GM12878 (cell line): Measurements from ENCODE around the gene FRMD3. TPM values are rescaled to one million over a fixed set of nuclear protein-coding genes. Genes with fewer than 3 reads are reported as not detected.

Experiments
- ATAC-seq: fragments of 200-7000 bp; cut with Tn5 transposase; 3 replicates; pipeline ENCODE4 v1.9.1; 2020; ENCODE audit warnings: mild to moderate bottlenecking, moderate library complexity
- BruUV-seq: library from RNA; stranded (reverse); fragments of 400-500 nt; replicated peaks from 2 replicates; lab custom pipeline; 2021; lab: Mats Ljungman, UMichigan
- CTCF ChIA-PET: fragments of 300-600 bp; sonication (Branson Sonifier 250); formaldehyde crosslinking; extraction: SDS; loops from one replicate; lab custom pipeline; 2021; ENCODE audit warnings: inconsistent platforms; lab: Yijun Ruan, JAX
- POLR2A ChIA-PET: fragments of 350-600 bp; formaldehyde crosslinking; extraction: SDS; loops from one replicate; lab custom pipeline; 2021; ENCODE audit warnings: inconsistent platforms; lab: Charles Lee
- RAD21 ChIA-PET: fragments of 300-600 bp; sonication (Branson Sonifier 250); formaldehyde crosslinking; loops from one replicate; lab custom pipeline; 2023; ENCODE audit warnings: antibody characterized with exemption; ENCODE audit not compliant: unreplicated experiment; lab: Charles Lee
- SMC1A ChIA-PET: fragments of 300-600 bp; sonication (Branson Sonifier 250); formaldehyde crosslinking; loops from one replicate; lab custom pipeline; 2023; ENCODE audit not compliant: unreplicated experiment, uncharacterized antibody; lab: Charles Lee
- DNase-seq: peaks from one replicate; pipeline ENCODE4 v3.0.0-alpha.2; 2011; ENCODE audit warnings: low read depth, low spot score
- FAIRE-seq: peaks from 3 replicates; lab custom pipeline; 2011; peaks lifted over from hg19 to GRCh38; lab: Jason Lieb, UNC
- H2AFZ ChIP-seq: 2 replicates; pipeline ENCODE4 v1.6.0; 2011; ENCODE audit warnings: low read depth, low read length, control low read depth; ENCODE audit not compliant: control insufficient read depth
- H3K27ac ChIP-seq: 2 replicates; pipeline ENCODE4 v1.5.1; 2011; ENCODE audit warnings: control low read depth; ENCODE audit not compliant: control insufficient read depth, insufficient read depth
- H3K27me3 ChIP-seq, 2 experiments: replicated peaks in 1 of 2; 2 replicates each; pipeline versions ENCODE4 v1.6.0 to v1.6.1; 2011; ENCODE audit warnings: low read length in 1 of 2; ENCODE audit not compliant: control insufficient read depth in 2 of 2, insufficient read depth in 2 of 2
- H3K36me3 ChIP-seq, 2 experiments: 2 replicates each; pipeline ENCODE4 v1.5.1; 2011; ENCODE audit warnings: low read length in 1 of 2; ENCODE audit not compliant: control insufficient read depth in 2 of 2, insufficient read depth in 2 of 2
- H3K4me1 ChIP-seq: 2 replicates; pipeline ENCODE4 v1.6.1; 2011; ENCODE audit warnings: mild to moderate bottlenecking, low read length, moderate library complexity, mixed read lengths; ENCODE audit not compliant: control insufficient read depth, insufficient read depth
- H3K4me2 ChIP-seq: 2 replicates; pipeline ENCODE4 v1.6.0; 2011; ENCODE audit warnings: control low read depth; ENCODE audit not compliant: control insufficient read depth, insufficient read depth
- H3K4me3 ChIP-seq: fragments of 200-600 bp; sonication (generic); 2 replicates; pipeline ENCODE4 v1.5.1; 2016
- H3K79me2 ChIP-seq: 2 replicates; pipeline ENCODE4 v1.6.0; 2011; ENCODE audit warnings: low read length; ENCODE audit not compliant: control insufficient read depth, insufficient read depth
- H3K9ac ChIP-seq: 2 replicates; pipeline ENCODE4 v1.8.0; 2011; ENCODE audit warnings: low read length, control low read depth, mixed read lengths; ENCODE audit not compliant: control insufficient read depth, insufficient read depth
- H3K9me3 ChIP-seq: replicated peaks from 3 replicates; pipeline ENCODE4 v1.5.1; 2011; ENCODE audit warnings: mild to moderate bottlenecking, low read length; ENCODE audit not compliant: control insufficient read depth, insufficient read depth
- H4K20me1 ChIP-seq: 2 replicates; pipeline ENCODE4 v1.6.0; 2011; ENCODE audit not compliant: control insufficient read depth, insufficient read depth
- BCL11A ChIP-seq: IDR thresholded peaks from 2 replicates; pipeline ENCODE4 v1.6.1; 2011; ENCODE audit warnings: low read depth, low read length
- CBX5 ChIP-seq: sonication (generic); IDR thresholded peaks from 2 replicates; pipeline ENCODE4 v1.6.1; 2016; ENCODE audit warnings: low read depth, moderate library complexity, mild to moderate bottlenecking, inconsistent platforms
- EP300 ChIP-seq, 2 experiments: fragments of 150-350 bp in 1 of 2; IDR thresholded peaks; 2 replicates each; pipeline ENCODE4 v1.6.1; 2011 to 2012; ENCODE audit warnings: low read depth in 2 of 2, low read length in 2 of 2, borderline replicate concordance in 1 of 2, improper control_type of control experiment in 1 of 2, inconsistent platforms in 1 of 2; ENCODE audit not compliant: control insufficient read depth in 1 of 2
- MXI1 ChIP-seq: fragments of 150-350 bp; IDR thresholded peaks from 2 replicates; pipeline ENCODE4 v1.6.1; 2011; ENCODE audit warnings: low read depth, mild to moderate bottlenecking, inconsistent platforms, low read length, improper control_type of control experiment
- SUPT20H ChIP-seq: IDR thresholded peaks from 2 replicates; pipeline ENCODE4 v1.6.1; 2011; ENCODE audit warnings: low read depth, mild to moderate bottlenecking, low read length, moderate library complexity, borderline replicate concordance; ENCODE audit not compliant: control insufficient read depth
- ZZZ3 ChIP-seq: IDR thresholded peaks from 2 replicates; pipeline ENCODE4 v1.6.1; 2011; ENCODE audit warnings: low read depth; ENCODE audit not compliant: control insufficient read depth, insufficient read length
- WGBS: methylation state at CpG from one replicate; pipeline ENCODE4 v1.1.6; 2016; ENCODE audit warnings: low lambda C conversion rate; ENCODE audit not compliant: insufficient replicate concordance, insufficient coverage; ENCODE audit errors: missing lambda C conversion rate; 5-methylcytosine and 5-hydroxymethylcytosine counted together
- in situ Hi-C: fragments of 300-500 bp; cut with MboI; formaldehyde crosslinking; loops from 9 replicates; pipeline ENCODE4 v1.14.3; 2018; ENCODE audit warnings: mixed read lengths
- intact Hi-C: fragments of 100-400 bp; cut with micrococcal nuclease; formaldehyde crosslinking; loops from one replicate; pipeline ENCODE4 v1.14.2; 2022; ENCODE audit not compliant: unreplicated experiment
- polyA plus RNA-seq, 11 experiments: library from polyadenylated mRNA; depleted of rRNA in 4 of 11; unstranded in 6 of 11; stranded (reverse) in 5 of 11; fragments of >200 nt; fragmentation: Nextera tagmentation in 4 of 11; fragmentation: Illumina TruSeq in 1 of 11; extraction: Ambion mirVana in 4 of 11; extraction: Trizol in 1 of 11; gene quantifications; 1 replicate in 1 of 11; 2 replicates in 10 of 11; pipeline versions ENCODE4 v1.2.1 to v1.2.3, GENCODE V29; 2011 to 2016; ENCODE audit warnings: inconsistent platforms in 2 of 11, missing spikeins in 2 of 11, low read depth in 1 of 11
- total RNA-seq, 4 experiments: library from RNA; depleted of rRNA in 3 of 4; stranded (reverse); fragments of >200 nt in 3 of 4; fragmentation: Illumina TruSeq in 1 of 4; extraction: Trizol in 1 of 4; gene quantifications; 2 replicates each; pipeline versions ENCODE4 v1.2.1 to v1.2.3, GENCODE V29; 2013 to 2021
- TF ChIP-seq, protein P1 (sequence below): fragments of 450-650 bp; IDR thresholded peaks from 2 replicates; pipeline ENCODE4 v1.6.1; 2017; ENCODE audit warnings: mild to moderate bottlenecking, low read depth, inconsistent platforms; ENCODE audit not compliant: poor library complexity, severe bottlenecking

The FRMD3 gene
- total and polyA plus RNA-seq, 10 of the 15 experiments (the other 5 are each of a cell fraction or from before 2014, with no cell fraction given) = 0.04 to 0.68 (median 0.21) TPM; not detected in 1

DNA sequence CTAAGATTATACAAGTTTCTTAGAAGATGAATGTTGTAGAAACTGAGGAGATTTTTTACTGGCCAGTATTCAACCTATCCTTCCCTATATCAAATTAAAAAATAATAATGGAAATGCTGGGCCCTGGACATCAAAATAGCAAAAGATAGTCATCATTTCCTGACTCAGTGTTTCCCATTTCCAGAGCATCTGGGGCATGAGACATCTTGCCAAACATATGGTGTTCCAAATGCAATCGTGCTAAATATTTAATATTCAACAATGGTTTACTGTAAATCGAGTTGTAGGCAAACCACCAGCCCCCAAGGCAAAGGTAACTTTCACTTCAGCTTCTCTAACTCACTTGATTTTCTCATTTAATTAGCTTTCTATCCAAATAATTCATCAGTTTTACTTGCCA lies 152.9 kb downstream of the FRMD3 start:
- ATAC-seq = no peak
- WGBS = 3% methylated on average over 2 of the region's 2 CpGs

DNA sequence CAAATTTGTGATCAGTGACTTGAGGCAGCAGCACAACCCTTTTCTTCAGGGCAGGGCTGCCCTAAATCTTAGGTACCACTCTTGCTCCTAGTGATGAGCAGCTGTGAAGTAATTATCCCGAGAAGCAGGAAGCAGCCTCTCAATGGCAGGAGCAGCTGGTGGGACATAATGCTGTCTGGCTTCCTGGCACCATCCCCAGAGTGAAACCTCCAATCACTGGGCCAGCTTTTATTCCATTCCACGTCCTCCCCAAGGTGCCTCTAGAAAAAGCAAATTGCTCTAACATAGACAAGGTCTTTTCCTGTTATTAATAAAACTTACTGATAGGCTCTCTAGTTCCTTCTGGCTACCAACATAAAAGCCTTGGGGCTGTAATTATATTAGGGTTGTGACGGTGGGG lies 154.0 kb downstream of the FRMD3 start:
- H3K4me2 ChIP-seq = no peak overlapping the region
- DNase-seq (no peak), FAIRE-seq (no peak), ATAC-seq (no peak)
- no TSS peak for BruUV-seq
- H3K79me2 ChIP-seq = no peaks in the 10 kb centered on the region
- no peaks in the 10 kb centered on the region for H3K36me3 ChIP-seq
- SMC1A ChIA-PET = no interaction called here
- no peaks in the 10 kb centered on the region; the same call in 2 of the 3 replicates for H3K9me3 ChIP-seq
- no peak overlapping the region for H3K9ac ChIP-seq
- no peak overlapping the region for H2AFZ ChIP-seq
- no peaks in the 10 kb centered on the region for H4K20me1 ChIP-seq
- no peaks in the 10 kb centered on the region for H3K4me1 ChIP-seq
- WGBS = 7% methylated on average over 3 of the region's 3 CpGs
- CTCF ChIA-PET = interaction anchor here (1.5 kb wide), 1 partner anchor 160 kb away, joined by 7 read pairs; no protein-coding TSS in a partner anchor
- no peak overlapping the region for H3K4me3 ChIP-seq
- intact Hi-C loops (no loop called here), in situ Hi-C loops (no loop called here)
- no peaks in the 10 kb centered on the region for H3K27me3 ChIP-seq
- TF ChIP-seq EP300 (IDR thresholded peaks at IDR 0.05; ENCODE audit: borderline replicate concordance in 1 of 2, control insufficient read depth in 1 of 2, low read depth in 2 of 2, low read length in 2 of 2) = no peak
- TF ChIP-seq, protein P1, sequence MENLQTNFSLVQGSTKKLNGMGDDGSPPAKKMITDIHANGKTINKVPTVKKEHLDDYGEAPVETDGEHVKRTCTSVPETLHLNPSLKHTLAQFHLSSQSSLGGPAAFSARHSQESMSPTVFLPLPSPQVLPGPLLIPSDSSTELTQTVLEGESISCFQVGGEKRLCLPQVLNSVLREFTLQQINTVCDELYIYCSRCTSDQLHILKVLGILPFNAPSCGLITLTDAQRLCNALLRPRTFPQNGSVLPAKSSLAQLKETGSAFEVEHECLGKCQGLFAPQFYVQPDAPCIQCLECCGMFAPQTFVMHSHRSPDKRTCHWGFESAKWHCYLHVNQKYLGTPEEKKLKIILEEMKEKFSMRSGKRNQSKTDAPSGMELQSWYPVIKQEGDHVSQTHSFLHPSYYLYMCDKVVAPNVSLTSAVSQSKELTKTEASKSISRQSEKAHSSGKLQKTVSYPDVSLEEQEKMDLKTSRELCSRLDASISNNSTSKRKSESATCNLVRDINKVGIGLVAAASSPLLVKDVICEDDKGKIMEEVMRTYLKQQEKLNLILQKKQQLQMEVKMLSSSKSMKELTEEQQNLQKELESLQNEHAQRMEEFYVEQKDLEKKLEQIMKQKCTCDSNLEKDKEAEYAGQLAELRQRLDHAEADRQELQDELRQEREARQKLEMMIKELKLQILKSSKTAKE = no peak
- TF ChIP-seq ZZZ3 = no peak
- no peak for TF ChIP-seq SUPT20H
- TF ChIP-seq BCL11A = no peak
- no peak overlapping the region for H3K27ac ChIP-seq
- RAD21 ChIA-PET = no interaction called here
- POLR2A ChIA-PET = no interaction called here

More for the DNA sequence above, 152.9 kb downstream of the FRMD3 start:
- H3K27ac ChIP-seq = no peak overlapping the region
- H4K20me1 ChIP-seq = no peaks in the 10 kb centered on the region
- ChIA-PET SMC1A (interaction anchor here (1.2 kb wide), 1 partner anchor 10 kb away, joined by 4 read pairs; no protein-coding TSS in a partner anchor), CTCF (interaction anchor here (0.6 to 1.5 kb wide), 2 partner anchors 159 to 519 kb away, joined by 3 to 7 read pairs; no protein-coding TSS in a partner anchor), POLR2A (no interaction called here), RAD21 (no interaction called here)
- no peak for DNase-seq
- in situ Hi-C loops = no loop called here
- no peak for FAIRE-seq
- no peak overlapping the region for H3K9ac ChIP-seq
- TF ChIP-seq MXI1 (no peak), CBX5 (no peak)
- no TSS peak for BruUV-seq
- intact Hi-C loops = no loop called here
- H3K4me1 ChIP-seq = no peaks in the 10 kb centered on the region
- no peak overlapping the region for H2AFZ ChIP-seq
- no peaks in the 10 kb centered on the region; the same call in 2 of the 3 replicates for H3K9me3 ChIP-seq
- H3K36me3 ChIP-seq = no peaks in the 10 kb centered on the region
- H3K4me2 ChIP-seq = no peak overlapping the region
- no peaks in the 10 kb centered on the region for H3K79me2 ChIP-seq
- H3K4me3 ChIP-seq = no peak overlapping the region
- no peaks in the 10 kb centered on the region for H3K27me3 ChIP-seq
